Hepatocyte (in vitro differentiated cells): Measurements from ENCODE around the gene CCDC192. TPM values are rescaled to one million over a fixed set of nuclear protein-coding genes. Genes with fewer than 3 reads are reported as not detected.

Experiments
- DNase-seq: peaks from one replicate; pipeline ENCODE4 v3.0.0-alpha.2; 2016; ENCODE audit warnings: low spot score
- H2AFZ ChIP-seq: fragments of 200-600 bp; sonication (generic); 2 replicates; pipeline ENCODE4 v1.6.0; 2016; ENCODE audit warnings: antibody characterized with exemption, mild to moderate bottlenecking
- H3K27ac ChIP-seq: fragments of 200-600 bp; sonication (generic); 2 replicates; pipeline ENCODE4 v1.5.1; 2016; ENCODE audit warnings: mild to moderate bottlenecking
- H3K27me3 ChIP-seq: fragments of 200-600 bp; sonication (generic); 2 replicates; pipeline ENCODE4 v1.6.1; 2016
- H3K36me3 ChIP-seq: fragments of 200-600 bp; sonication (generic); replicated peaks from 2 replicates; pipeline ENCODE4 v1.5.1; 2016; ENCODE audit warnings: low read depth; ENCODE audit not compliant: insufficient read depth
- H3K4me1 ChIP-seq: fragments of 200-600 bp; sonication (generic); 2 replicates; pipeline ENCODE4 v1.5.1; 2016; ENCODE audit warnings: mild to moderate bottlenecking, moderate library complexity; ENCODE audit not compliant: insufficient read depth
- H3K4me2 ChIP-seq: fragments of 200-600 bp; sonication (generic); 2 replicates; pipeline ENCODE4 v1.6.0; 2016
- H3K4me3 ChIP-seq: fragments of 200-600 bp; sonication (generic); 2 replicates; pipeline ENCODE4 v1.5.1; 2016; ENCODE audit warnings: mild to moderate bottlenecking
- H3K79me2 ChIP-seq: fragments of 200-600 bp; sonication (generic); 2 replicates; pipeline ENCODE4 v1.6.0; 2017; ENCODE audit warnings: mild to moderate bottlenecking
- H3K9me2 ChIP-seq: fragments of 200-600 bp; sonication (generic); replicated peaks from 2 replicates; pipeline ENCODE4 v1.6.0; 2017; ENCODE audit warnings: mild to moderate bottlenecking; ENCODE audit not compliant: insufficient read depth
- H3K9me3 ChIP-seq: fragments of 200-600 bp; sonication (generic); 2 replicates; pipeline ENCODE4 v1.5.1; 2016; ENCODE audit warnings: low read depth, mild to moderate bottlenecking
- H4K20me1 ChIP-seq: fragments of 200-600 bp; sonication (generic); 2 replicates; pipeline ENCODE4 v1.6.0; 2016; ENCODE audit warnings: mild to moderate bottlenecking; ENCODE audit not compliant: insufficient read depth, poor library complexity, severe bottlenecking
- CTCF ChIP-seq: fragments of 200-600 bp; sonication (generic); IDR thresholded peaks from 2 replicates; pipeline ENCODE4 v1.5.1; 2016; ENCODE audit warnings: antibody characterized with exemption, mild to moderate bottlenecking; ENCODE audit not compliant: poor library complexity
- EZH2 ChIP-seq: fragments of 200-600 bp; sonication (generic); IDR thresholded peaks from 2 replicates; pipeline ENCODE4 v1.6.1; 2016; ENCODE audit warnings: antibody characterized with exemption, mild to moderate bottlenecking, borderline replicate concordance
- EZH2phosphoT487 ChIP-seq: fragments of 200-600 bp; sonication (generic); IDR thresholded peaks from one replicate; pipeline ENCODE4 v1.6.1; 2018; ENCODE audit warnings: antibody characterized with exemption, mild to moderate bottlenecking, low read depth, moderate library complexity; ENCODE audit not compliant: unreplicated experiment, severe bottlenecking
- WGBS: methylation state at CpG from one replicate; pipeline ENCODE4 v1.1.6; 2016; ENCODE audit warnings: low lambda C conversion rate; ENCODE audit errors: missing lambda C conversion rate; 5-methylcytosine and 5-hydroxymethylcytosine counted together
- polyA plus RNA-seq: library from polyadenylated mRNA; unstranded; fragments of >200 nt; fragmentation: Nextera tagmentation; extraction: Ambion mirVana; gene quantifications from 2 replicates; pipeline ENCODE4 v1.2.1, GENCODE V29; 2016
- total RNA-seq: library from RNA; depleted of rRNA; stranded (reverse); fragments of >200 nt; gene quantifications from 2 replicates; pipeline ENCODE4 v1.2.3, GENCODE V29; 2014

The CCDC192 gene
- total and polyA plus RNA-seq, 2 experiments from 2014 or later = 0.39 TPM; not detected in 1

DNA sequence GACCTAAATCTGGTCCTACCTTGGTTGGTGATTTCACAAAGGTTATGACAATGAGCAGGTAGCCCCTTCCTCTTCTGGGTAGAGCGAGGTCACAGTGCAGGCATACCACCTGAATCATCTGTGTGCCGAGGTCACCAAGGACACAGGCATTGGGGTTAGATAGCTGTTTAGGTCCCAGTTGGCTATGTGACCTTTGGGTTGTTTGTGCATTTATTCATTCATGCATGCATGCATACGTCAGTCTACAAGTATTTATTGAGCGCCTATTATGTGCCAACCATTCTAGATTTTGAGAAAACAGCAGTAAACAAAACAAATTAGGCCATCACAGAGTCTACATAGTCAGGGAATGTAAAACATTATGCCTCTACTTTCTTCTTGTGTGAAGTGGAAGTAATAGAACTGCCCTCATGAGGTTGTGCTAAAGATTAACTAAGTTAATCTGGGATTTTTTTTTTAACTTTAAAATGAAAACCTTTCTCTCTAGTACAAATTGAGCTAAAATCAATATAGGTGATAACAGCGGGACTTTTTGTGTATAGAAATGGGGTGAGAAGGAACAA is 275.6 kb downstream of the CCDC192 start:
- WGBS = 64% methylated on average over 5 of the region's 5 CpGs
- TF ChIP-seq EZH2phosphoT487 = no peak
- no peak for TF ChIP-seq EZH2
- no peak for TF ChIP-seq CTCF
- H2AFZ ChIP-seq = no peak overlapping the region
- H3K9me2 ChIP-seq = no peaks in the 10 kb centered on the region
- no peaks in the 10 kb centered on the region for H3K27me3 ChIP-seq
- no peak for DNase-seq
- H3K36me3 ChIP-seq = no peaks in the 10 kb centered on the region
- no peak overlapping the region for H3K4me2 ChIP-seq
- H3K27ac ChIP-seq = no peak overlapping the region
- peaks cover 4% of the 10 kb centered on the region for H3K4me1 ChIP-seq
- H3K4me3 ChIP-seq = no peak overlapping the region
- no peaks in the 10 kb centered on the region for H4K20me1 ChIP-seq
- H3K9me3 ChIP-seq = no peaks in the 10 kb centered on the region
- H3K79me2 ChIP-seq = no peaks in the 10 kb centered on the region

DNA sequence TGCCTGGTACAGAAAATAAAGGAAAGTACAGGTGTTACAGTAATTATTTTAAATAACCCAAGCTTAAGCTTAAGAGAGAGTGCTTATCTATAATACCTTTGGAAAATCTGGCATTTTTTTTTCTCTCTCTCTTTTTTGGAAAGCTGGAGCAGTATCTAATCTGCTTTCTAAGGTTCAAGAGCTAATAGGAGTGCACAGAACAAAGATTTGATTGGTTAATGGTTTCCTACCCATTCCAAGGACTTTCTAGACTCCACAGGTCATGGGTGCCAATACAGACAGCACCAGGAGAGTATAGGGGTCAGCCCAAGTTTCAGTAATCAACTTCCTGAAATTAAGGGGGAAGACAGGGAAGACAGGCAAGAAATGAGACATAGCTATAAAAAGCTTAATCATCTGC is 276.3 kb downstream of the CCDC192 start:
- Histone ChIP-seq H3K36me3 (no peaks in the 10 kb centered on the region), H3K4me2 (no peak overlapping the region), H3K9me3 (no peaks in the 10 kb centered on the region), H4K20me1 (no peaks in the 10 kb centered on the region), H3K27me3 (no peaks in the 10 kb centered on the region), H3K9me2 (no peaks in the 10 kb centered on the region), H3K4me1 (peaks cover 4% of the 10 kb centered on the region), H3K27ac (no peak overlapping the region), H2AFZ (no peak overlapping the region), H3K4me3 (no peak overlapping the region), H3K79me2 (no peaks in the 10 kb centered on the region)
- TF ChIP-seq EZH2 (no peak), EZH2phosphoT487 (no peak), CTCF (no peak)
- DNase-seq = no peak

- Histone ChIP-seq H3K4me2 (no peak overlapping the region), H3K27me3 (no peaks in the 10 kb centered on the region), H3K36me3 (no peaks in the 10 kb centered on the region), H3K79me2 (no peaks in the 10 kb centered on the region), H3K4me3 (no peak overlapping the region), H3K9me2 (no peaks in the 10 kb centered on the region), H4K20me1 (no peaks in the 10 kb centered on the region), H3K9me3 (no peaks in the 10 kb centered on the region), H3K4me1 (peaks cover 4% of the 10 kb centered on the region), H2AFZ (no peak overlapping the region), H3K27ac (no peak overlapping the region)
- no peak for DNase-seq
- TF ChIP-seq EZH2 (no peak), CTCF (no peak), EZH2phosphoT487 (no peak)
These were observed 277.7 kb downstream of the CCDC192 start for GRCh38 chr5:127980843-127981242.

- no peak for DNase-seq
- H3K4me2 ChIP-seq = no peak overlapping the region
- TF ChIP-seq EZH2 = no peak
- no peak for TF ChIP-seq EZH2phosphoT487
- TF ChIP-seq CTCF = no peak
- H3K79me2 ChIP-seq = no peaks in the 10 kb centered on the region
- no peak overlapping the region for H2AFZ ChIP-seq
- WGBS = 59% methylated on average over 4 of the region's 4 CpGs
- H3K27me3 ChIP-seq = no peaks in the 10 kb centered on the region
- H4K20me1 ChIP-seq = no peaks in the 10 kb centered on the region
- H3K4me3 ChIP-seq = no peak overlapping the region
- H3K9me3 ChIP-seq = no peaks in the 10 kb centered on the region
- H3K4me1 ChIP-seq = peaks cover 4% of the 10 kb centered on the region
- H3K9me2 ChIP-seq = no peaks in the 10 kb centered on the region
- H3K27ac ChIP-seq = no peak overlapping the region
- no peaks in the 10 kb centered on the region for H3K36me3 ChIP-seq
These were observed 278.3 kb downstream of the CCDC192 start for GRCh38 chr5:127981498-127981897.
